ENCODE measurements around the gene HSPA12A.

Gene HSPA12A

GRCh38 chr10:116772909-116773705 is 30.7 kb upstream of the HSPA12A start:
- TF ChIP-seq EZH2phosphoT487 (IDR thresholded peaks at IDR 0.05; ENCODE audit: low read length) (no peak), EZH2 (optimal IDR thresholded peaks at IDR 0.05; ENCODE audit: low read depth, low read length) (no peak), CTCF (IDR thresholded peaks at IDR 0.05; ENCODE audit: low read length) (no peak)
- H3K9me3 ChIP-seq (replicated peaks; ENCODE audit: insufficient read depth, low read length) = no peaks in the 10 kb centered on the region
- H3K27ac ChIP-seq (ENCODE audit: low read length) = no peak overlapping the region
- no peaks in the 10 kb centered on the region for H3K79me2 ChIP-seq (ENCODE audit: low read length)
- no peak overlapping the region for H3K9ac ChIP-seq (ENCODE audit: low read length)
- no peaks in the 10 kb centered on the region for H3F3A ChIP-seq (ENCODE audit: insufficient read depth, low read length)
- no peaks in the 10 kb centered on the region for H4K20me1 ChIP-seq (ENCODE audit: insufficient read depth, low read length)
- no peaks in the 10 kb centered on the region for H3K9me2 ChIP-seq (replicated peaks; ENCODE audit: insufficient read depth, low read length)
- H2AFZ ChIP-seq (ENCODE audit: low read length) = no peak overlapping the region
- H3K4me3 ChIP-seq (ENCODE audit: low read length) = no peak overlapping the region
- no peak overlapping the region for H3K4me2 ChIP-seq (ENCODE audit: low read depth, low read length)
- H3K36me3 ChIP-seq (replicated peaks; ENCODE audit: insufficient read depth, low read length) = no peaks in the 10 kb centered on the region
- H3K4me1 ChIP-seq (ENCODE audit: low read length) = no peaks in the 10 kb centered on the region
- no peak for DNase-seq
- H3K27me3 ChIP-seq (replicated peaks; ENCODE audit: insufficient read depth, low read length) = no peaks in the 10 kb centered on the region

GRCh38 chr10:116771959-116772585 is 29.7 kb upstream of the HSPA12A start:
- H3K9ac ChIP-seq (ENCODE audit: low read length) = no peak overlapping the region
- no peak overlapping the region for H2AFZ ChIP-seq (ENCODE audit: low read length)
- no peak for TF ChIP-seq EZH2phosphoT487 (IDR thresholded peaks at IDR 0.05; ENCODE audit: low read length)
- TF ChIP-seq CTCF (IDR thresholded peaks at IDR 0.05; ENCODE audit: low read length) = no peak
- no peak for TF ChIP-seq EZH2 (optimal IDR thresholded peaks at IDR 0.05; ENCODE audit: low read depth, low read length)
- H3K9me3 ChIP-seq (replicated peaks; ENCODE audit: insufficient read depth, low read length) = no peaks in the 10 kb centered on the region
- no peaks in the 10 kb centered on the region for H3F3A ChIP-seq (ENCODE audit: insufficient read depth, low read length)
- H3K36me3 ChIP-seq (replicated peaks; ENCODE audit: insufficient read depth, low read length) = no peaks in the 10 kb centered on the region
- no peak overlapping the region for H3K4me2 ChIP-seq (ENCODE audit: low read depth, low read length)
- H3K9me2 ChIP-seq (replicated peaks; ENCODE audit: insufficient read depth, low read length) = no peaks in the 10 kb centered on the region
- no peaks in the 10 kb centered on the region for H3K27me3 ChIP-seq (replicated peaks; ENCODE audit: insufficient read depth, low read length)
- no peak for DNase-seq
- H3K4me1 ChIP-seq (ENCODE audit: low read length) = no peaks in the 10 kb centered on the region
- no peak overlapping the region for H3K27ac ChIP-seq (ENCODE audit: low read length)
- no peaks in the 10 kb centered on the region for H3K79me2 ChIP-seq (ENCODE audit: low read length)
- H3K4me3 ChIP-seq (ENCODE audit: low read length) = no peak overlapping the region
- no peaks in the 10 kb centered on the region for H4K20me1 ChIP-seq (ENCODE audit: insufficient read depth, low read length)

- no peak overlapping the region for H3K27ac ChIP-seq (ENCODE audit: low read length)
- H3K9me3 ChIP-seq (replicated peaks; ENCODE audit: insufficient read depth, low read length) = no peaks in the 10 kb centered on the region
- H3K36me3 ChIP-seq (replicated peaks; ENCODE audit: insufficient read depth, low read length) = no peaks in the 10 kb centered on the region
- no peak overlapping the region for H3K4me3 ChIP-seq (ENCODE audit: low read length)
- H3K9ac ChIP-seq (ENCODE audit: low read length) = no peak overlapping the region
- no peaks in the 10 kb centered on the region for H3K27me3 ChIP-seq (replicated peaks; ENCODE audit: insufficient read depth, low read length)
- H3K9me2 ChIP-seq (replicated peaks; ENCODE audit: insufficient read depth, low read length) = no peaks in the 10 kb centered on the region
- H3K79me2 ChIP-seq (ENCODE audit: low read length) = no peaks in the 10 kb centered on the region
- no peak for DNase-seq
- no peak overlapping the region for H3K4me2 ChIP-seq (ENCODE audit: low read depth, low read length)
- H3F3A ChIP-seq (ENCODE audit: insufficient read depth, low read length) = no peaks in the 10 kb centered on the region
- TF ChIP-seq EZH2phosphoT487 (IDR thresholded peaks at IDR 0.05; ENCODE audit: low read length) = no peak
- no peak for TF ChIP-seq EZH2 (optimal IDR thresholded peaks at IDR 0.05; ENCODE audit: low read depth, low read length)
- TF ChIP-seq CTCF (IDR thresholded peaks at IDR 0.05; ENCODE audit: low read length) = no peak
- H4K20me1 ChIP-seq (ENCODE audit: insufficient read depth, low read length) = no peaks in the 10 kb centered on the region
- H3K4me1 ChIP-seq (ENCODE audit: low read length) = no peaks in the 10 kb centered on the region
- no peak overlapping the region for H2AFZ ChIP-seq (ENCODE audit: low read length)
Measured at GRCh38 chr10:116771101-116771958, 29.0 kb upstream of the HSPA12A start.

Data from MM.1S (cell line).